ENCODE results near the gene SPATA2.

SPATA2 gene

DNA sequence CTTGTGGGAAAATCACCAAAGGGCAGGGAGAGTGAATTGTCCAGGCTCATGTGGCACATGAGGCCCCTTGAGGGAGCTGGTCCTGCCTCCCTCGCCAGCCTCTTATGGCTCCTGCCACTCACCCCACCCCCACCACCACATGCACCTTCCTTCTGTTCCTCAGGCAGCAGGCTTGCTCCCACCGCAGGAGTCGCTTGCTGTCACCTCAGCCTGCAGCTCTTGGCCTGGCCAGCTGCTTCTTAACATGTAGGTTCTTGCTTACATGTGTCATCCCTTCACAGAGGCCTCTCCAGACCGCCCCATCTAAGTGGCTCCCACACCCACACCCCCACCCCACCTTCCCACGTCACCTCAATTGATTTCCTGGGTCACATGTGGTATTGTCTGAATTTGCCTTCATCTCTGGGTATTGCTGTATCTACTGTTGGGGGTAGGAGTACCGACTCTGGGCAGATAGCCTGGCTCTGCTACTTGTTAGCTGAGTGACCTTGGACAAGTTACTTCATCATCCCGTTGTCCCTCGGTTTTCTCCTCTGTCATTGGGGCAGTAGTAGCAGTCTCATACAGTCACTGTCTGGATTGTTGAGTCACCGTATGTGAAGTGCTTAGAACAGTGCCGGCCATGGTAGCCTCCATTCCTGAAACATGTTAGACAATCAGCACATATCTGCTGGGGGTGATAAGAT is 61.0 kb downstream of the SPATA2 start:
- no peak for DNase-seq (ENCODE audit: low spot score)

GRCh38 chr20:49853640-49854039 is 61.7 kb downstream of the SPATA2 start:
- DNase-seq (ENCODE audit: low spot score): peak; percentile 25
